Mammary epithelial cell (primary cell): ENCODE measurements around the gene KRT13.

Experiments used
- EZH2 ChIP-seq: IDR thresholded peaks from 2 replicates; pipeline ENCODE4 v1.6.1; 2012; ENCODE audit warnings: low read length, inconsistent platforms, borderline replicate concordance
- TF ChIP-seq, protein P1 (sequence below), 2 donors: IDR thresholded peaks in 1 of 2; conservative IDR thresholded peaks in 1 of 2; 2 replicates each; pipeline ENCODE4 v1.5.1; 2011 to 2012; ENCODE audit warnings: inconsistent platforms in 2 of 2, low read length in 2 of 2, mild to moderate bottlenecking in 2 of 2, control low read depth in 1 of 2, low read depth in 1 of 2; ENCODE audit not compliant: insufficient read depth in 1 of 2; ENCODE audit errors: extremely low read depth in 1 of 2

DNA sequence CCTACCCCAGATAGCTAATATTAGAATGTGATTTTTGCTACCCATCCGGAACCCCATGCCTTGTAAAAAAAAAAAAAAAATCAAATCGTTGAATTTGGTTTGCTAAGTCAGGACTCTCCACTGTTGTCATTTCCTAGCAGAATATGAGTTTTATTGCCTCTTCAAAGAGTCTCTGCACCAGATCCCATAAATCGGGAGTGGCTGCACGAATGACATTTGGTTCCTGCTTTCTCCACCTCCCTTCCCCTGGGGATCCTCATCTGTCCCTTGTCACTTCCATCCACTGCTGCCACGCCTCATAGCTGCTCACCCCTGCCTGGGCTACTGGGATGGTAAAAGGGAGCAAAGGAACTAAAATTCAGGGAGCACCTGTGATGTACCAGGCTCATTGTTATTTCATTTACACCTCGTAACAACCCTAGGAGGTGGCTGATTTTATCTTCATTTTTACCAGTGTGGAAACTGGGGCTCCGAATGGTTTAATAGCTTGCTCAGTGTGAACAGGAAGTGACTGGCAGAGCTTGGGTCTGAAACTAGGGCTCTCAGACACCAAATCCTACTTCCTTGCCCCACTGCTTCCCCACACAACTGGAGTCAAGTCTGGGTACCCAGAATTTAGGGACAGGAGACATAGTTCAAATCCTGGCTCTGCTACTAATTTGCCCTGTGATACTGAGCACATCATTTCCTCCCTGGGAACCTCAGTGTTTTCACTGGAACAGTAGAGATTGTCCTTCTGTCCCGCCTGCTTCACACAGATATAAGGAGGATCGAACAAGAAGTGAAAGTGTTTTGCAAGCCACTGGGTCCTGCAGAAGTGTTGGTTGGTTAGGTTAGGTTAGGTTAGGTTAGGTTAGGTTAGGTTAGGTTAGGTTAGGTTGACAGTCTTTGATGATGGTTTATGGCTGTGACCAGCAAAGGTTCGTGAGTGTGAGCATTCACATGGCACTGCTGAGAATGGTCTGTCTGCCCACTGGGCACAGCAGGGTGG is 15.1 kb downstream of the KRT13 start:
- TF ChIP-seq, protein P1, sequence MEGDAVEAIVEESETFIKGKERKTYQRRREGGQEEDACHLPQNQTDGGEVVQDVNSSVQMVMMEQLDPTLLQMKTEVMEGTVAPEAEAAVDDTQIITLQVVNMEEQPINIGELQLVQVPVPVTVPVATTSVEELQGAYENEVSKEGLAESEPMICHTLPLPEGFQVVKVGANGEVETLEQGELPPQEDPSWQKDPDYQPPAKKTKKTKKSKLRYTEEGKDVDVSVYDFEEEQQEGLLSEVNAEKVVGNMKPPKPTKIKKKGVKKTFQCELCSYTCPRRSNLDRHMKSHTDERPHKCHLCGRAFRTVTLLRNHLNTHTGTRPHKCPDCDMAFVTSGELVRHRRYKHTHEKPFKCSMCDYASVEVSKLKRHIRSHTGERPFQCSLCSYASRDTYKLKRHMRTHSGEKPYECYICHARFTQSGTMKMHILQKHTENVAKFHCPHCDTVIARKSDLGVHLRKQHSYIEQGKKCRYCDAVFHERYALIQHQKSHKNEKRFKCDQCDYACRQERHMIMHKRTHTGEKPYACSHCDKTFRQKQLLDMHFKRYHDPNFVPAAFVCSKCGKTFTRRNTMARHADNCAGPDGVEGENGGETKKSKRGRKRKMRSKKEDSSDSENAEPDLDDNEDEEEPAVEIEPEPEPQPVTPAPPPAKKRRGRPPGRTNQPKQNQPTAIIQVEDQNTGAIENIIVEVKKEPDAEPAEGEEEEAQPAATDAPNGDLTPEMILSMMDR (conservative IDR thresholded peaks at IDR 0.05 in 1 of 2, IDR thresholded peaks at IDR 0.05 in 1 of 2; ENCODE audit: extremely low read depth in 1 of 2, insufficient read depth in 1 of 2, low read depth in 1 of 2, low read length in 2 of 2), result no peak
- no peak for TF ChIP-seq EZH2
